ENCODE data around the gene CD37.
"Not testable (repeated sequence)": the region's sequence is repeated elsewhere in the genome, so short reads cannot be mapped to it uniquely, and the experiment has no call there.

The CD37 gene

GRCh38 chr19:49335071-49335783 lies at the start of gene CD37:
Gene CD37, plus strand, starts transcription at chr19:49335406. Its CDS starts 135 bp downstream, at chr19:49335541.
- peak in 1 of 2 donors; percentile 42 for DNase-seq (ENCODE audit: low read depth in 2 of 2)

- no peak for DNase-seq (ENCODE audit: low read depth in 2 of 2)
These were observed 48.0 kb upstream of the CD37 start for GRCh38 chr19:49287141-49287770.

GRCh38 chr19:49288205-49288604 lies 47.0 kb upstream of the CD37 start:
- not testable (repeated sequence) for DNase-seq (ENCODE audit: low read depth in 2 of 2)

DNA sequence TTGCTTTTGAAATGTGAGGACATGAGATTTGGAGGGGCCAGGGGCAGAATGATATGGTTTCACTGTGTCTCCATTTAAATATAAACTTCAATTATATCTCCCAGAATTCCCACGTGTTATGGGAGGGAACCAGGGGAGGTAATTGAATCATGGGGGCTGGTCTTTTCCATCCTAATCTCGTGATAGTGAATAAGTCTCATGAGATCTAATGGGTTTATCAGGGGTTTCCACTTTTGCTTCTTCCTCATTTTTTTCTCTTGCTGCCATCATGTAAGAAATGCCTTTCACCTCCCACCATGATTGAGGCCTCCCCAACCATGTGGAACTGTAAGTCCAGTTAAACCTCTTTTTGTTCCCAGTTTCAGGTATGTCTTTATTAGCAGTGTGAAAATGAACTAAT lies 45.9 kb upstream of the CD37 start:
- not testable (repeated sequence) for DNase-seq (ENCODE audit: low read depth in 2 of 2)

GRCh38 chr19:49290517-49290916 lies 44.7 kb upstream of the CD37 start:
- DNase-seq (ENCODE audit: low read depth in 2 of 2) = no peak

GRCh38 chr19:49294401-49294800 lies 40.8 kb upstream of the CD37 start:
- no peak for DNase-seq (ENCODE audit: low read depth in 2 of 2)

DNA sequence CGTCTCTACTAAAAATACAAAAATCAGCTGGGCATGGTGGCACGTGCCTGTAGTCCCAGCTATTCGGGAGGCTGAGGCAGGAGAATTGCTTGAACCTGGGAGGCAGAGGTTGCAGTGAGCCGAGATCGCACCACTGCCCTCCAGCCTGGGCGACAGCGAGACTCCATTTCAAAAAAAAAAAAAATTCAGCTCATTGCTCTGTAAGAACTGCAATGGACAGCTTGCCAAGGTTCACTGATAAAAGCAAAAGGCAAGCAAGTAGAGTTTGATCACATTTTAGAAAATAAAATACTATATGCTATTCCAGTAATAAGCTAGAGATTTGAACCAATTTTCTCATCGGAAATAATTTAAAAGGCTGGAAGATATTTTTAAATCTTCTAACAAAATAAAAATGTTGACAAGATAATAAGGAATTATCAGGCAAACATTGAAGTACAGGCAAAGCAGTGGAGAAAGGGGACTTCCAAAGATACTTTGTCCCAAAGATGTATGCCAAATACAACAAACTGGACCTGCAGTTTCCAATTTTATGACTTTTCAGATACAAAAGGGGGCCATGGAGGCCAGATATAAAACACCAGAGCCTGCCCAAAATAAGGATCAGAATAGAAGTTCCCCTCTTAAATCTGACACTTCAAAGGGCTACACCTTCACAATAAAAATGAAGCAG lies 39.9 kb upstream of the CD37 start:
- DNase-seq (ENCODE audit: low read depth in 2 of 2) = no peak

DNA sequence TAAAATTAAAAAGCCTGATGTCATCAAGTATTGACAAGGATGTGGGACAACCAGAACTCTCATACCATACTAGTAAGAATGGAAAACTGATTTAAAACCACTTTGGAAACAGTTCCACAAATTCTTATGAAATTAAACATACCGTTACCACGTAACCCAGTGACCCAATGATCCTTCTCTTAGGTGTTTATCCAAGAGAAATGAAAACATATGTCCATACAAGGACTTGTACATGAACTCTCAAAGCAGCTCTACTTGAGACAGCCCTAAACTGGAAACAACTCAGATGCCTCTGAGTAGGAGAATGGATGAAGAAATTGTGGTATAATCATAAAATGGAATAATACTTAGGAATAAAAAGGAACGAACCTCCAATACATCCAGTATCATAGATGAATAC lies 37.8 kb upstream of the CD37 start:
- DNase-seq (ENCODE audit: low read depth in 2 of 2) = no peak

DNA sequence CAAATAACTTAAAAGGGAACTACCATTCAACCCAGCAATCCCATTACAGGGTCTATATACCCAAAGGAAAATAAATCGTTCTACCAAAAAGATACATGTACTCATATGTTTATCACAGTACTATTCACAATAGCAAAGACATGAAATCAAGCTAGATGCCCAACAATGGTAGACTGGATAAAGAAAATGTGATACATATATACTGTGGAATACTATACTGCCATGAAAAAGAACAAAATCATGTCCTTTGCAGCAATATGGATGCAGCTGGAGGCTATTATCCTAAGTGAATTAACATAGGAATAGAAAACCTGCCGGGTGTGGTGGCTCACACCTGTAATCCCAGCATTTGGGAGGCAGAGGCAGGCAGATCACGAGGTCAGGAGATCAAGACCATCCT lies 36.6 kb upstream of the CD37 start:
- DNase-seq (ENCODE audit: low read depth in 2 of 2) = not testable (repeated sequence)

DNA sequence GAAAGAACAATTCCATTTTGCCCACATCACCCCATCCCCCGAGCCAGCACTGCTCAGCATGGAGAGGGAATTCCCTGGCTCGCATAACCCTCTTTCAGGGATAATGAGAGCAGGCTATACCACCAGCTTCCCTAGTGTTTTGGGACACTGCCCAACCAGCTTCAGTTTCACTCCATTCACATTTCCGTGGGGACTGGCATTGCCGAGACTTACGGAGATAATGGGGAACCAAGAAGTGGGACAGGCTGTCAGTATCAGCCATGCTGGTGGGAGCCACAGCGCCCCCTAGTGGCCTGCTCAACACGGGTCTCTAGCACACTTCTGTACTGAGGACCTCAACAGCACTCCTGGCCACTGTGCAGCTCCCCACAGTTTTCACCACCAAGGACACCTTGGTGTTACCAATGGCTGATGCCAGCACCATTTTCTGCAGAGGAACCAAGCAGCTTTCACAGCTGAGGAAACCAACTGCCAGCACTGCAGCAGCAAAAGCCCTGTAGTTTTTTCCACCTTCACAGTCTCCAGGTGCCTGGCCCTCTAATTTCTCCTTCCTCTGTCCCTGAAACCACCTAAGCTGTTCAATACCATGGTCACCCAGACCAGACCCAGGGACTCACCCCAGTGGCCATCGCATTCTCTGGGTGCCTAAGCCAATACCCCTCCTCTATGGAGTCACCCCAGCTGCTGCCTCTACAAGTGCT lies 33.9 kb upstream of the CD37 start:
- DNase-seq (ENCODE audit: low read depth in 2 of 2) = peak; percentile 78 to 92

GRCh38 chr19:49301866-49302252 lies 33.3 kb upstream of the CD37 start:
- no peak for DNase-seq (ENCODE audit: low read depth in 2 of 2)

DNA sequence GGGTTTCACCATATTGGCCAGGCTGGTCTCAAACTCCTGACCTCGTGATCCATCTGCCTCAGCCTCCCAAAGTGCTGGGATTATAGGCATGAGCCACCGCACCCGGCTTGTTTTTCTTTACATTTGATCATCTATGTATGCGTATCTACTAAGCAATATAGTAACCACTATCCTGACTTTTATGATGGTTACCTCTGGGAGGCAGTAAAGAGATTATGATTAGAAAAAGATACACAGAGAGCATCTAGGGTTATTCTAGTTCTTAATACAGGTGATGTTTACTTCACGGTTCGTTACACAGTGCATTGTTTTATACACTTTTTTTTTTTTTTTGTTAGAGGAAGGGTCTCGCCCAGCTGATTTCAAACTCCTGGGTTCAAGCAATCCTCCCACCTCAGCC lies 28.5 kb upstream of the CD37 start:
- not testable (repeated sequence) for DNase-seq (ENCODE audit: low read depth in 2 of 2)

DNA sequence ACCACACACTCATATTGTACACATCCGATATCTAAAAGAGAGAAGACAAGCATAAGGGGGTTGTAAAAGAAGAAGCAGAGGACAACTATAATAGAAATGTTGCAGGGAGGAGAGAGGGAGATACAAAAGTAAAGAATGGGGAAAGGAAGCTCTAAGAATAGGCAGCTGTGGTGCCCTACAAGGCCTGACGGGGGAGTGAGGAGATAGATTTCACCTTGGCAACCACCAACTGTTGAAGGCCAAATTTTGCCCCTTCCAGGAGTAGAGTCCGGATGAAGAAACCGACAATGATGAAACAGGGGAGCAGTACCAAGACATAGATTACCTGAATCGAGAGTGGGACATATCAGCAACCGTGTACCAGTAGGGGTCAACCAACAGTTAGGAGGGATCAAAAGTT lies 26.1 kb upstream of the CD37 start:
- no peak for DNase-seq (ENCODE audit: low read depth in 2 of 2)

DNA sequence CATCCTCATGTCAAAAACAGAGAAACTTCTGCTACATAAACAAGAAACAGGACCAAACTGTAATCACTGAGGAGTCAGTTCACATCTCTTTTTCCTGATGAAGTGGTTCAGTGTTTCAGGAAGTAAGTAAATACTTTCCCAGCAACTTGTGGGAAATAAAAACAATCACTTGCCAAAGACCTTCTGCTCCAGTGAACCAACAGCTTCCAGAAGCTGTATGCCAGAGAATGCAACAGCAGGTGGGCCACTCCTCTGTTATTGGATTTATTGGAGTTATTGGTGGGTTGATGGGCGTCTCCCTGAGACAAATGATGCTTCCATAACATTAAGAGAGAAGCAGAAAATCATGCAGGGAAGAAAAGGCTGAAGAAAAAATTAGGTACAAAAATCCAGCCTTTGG lies 20.1 kb upstream of the CD37 start:
- DNase-seq (ENCODE audit: low read depth in 2 of 2) = no peak

GRCh38 chr19:49316284-49316683 lies 18.9 kb upstream of the CD37 start:
- no peak for DNase-seq (ENCODE audit: low read depth in 2 of 2)

DNA sequence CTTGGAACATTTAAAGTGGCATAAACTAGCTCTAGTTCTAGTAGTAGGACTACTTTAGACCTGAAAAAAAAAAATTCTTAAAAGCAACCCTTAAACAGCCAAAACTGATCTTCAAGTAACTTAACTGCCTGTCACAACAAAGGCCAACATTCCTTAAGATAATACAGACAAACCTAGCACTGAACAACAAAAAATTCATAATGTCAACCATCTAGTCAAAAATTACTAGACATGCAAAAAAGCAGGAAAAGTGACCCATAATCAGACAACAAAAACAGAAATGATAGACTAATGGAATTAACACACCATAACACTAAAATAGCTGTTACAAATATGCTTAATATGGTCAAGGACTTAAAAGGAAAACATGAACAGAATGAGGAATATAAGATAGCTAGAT lies 16.9 kb upstream of the CD37 start:
- no peak for DNase-seq (ENCODE audit: low read depth in 2 of 2)

GRCh38 chr19:49324801-49325576 lies 10.2 kb upstream of the CD37 start, which contains the start of gene SLC6A16:
Gene SLC6A16, minus strand, starts transcription at chr19:49325191. Its CDS starts 13,844 bp downstream, at chr19:49311347.
- DNase-seq (ENCODE audit: low read depth in 2 of 2) = no peak

- not testable (repeated sequence) for DNase-seq (ENCODE audit: low read depth in 2 of 2)
These were observed 9.4 kb upstream of the CD37 start for GRCh38 chr19:49325756-49326155.

GRCh38 chr19:49326165-49326704 lies 9.0 kb upstream of the CD37 start:
- no peak for DNase-seq (ENCODE audit: low read depth in 2 of 2)

GRCh38 chr19:49327878-49328544 lies 7.2 kb upstream of the CD37 start:
- peak; percentile 28 to 34 for DNase-seq (ENCODE audit: low read depth in 2 of 2)

DNA sequence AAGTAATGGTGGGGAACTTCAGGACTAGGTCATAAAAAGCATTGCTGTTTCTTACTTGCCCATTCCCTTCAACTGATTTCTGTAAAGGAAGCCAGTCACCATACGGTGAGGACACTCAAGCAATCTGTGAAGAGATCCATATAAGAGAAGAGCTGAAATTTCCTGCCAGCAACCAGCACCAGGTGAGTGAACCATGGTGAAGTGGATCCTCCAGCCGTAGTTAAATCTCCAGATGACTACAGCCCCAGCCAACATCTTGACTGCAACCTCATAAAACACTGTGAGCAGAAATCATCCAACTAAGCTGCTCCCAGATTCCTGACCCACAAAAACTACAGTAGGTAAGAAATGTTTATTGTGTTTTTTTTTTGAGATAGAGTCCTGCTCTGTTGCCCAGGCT lies 6.5 kb upstream of the CD37 start:
- no peak for DNase-seq (ENCODE audit: low read depth in 2 of 2)

Data from stimulated activated CD4-positive, alpha-beta T cell treated with anti-CD3 and anti-CD28 coated beads, Interleukin-4, amount 100 ng/mL, for 48 hours (primary cell).